GM21825 (cell line): ENCODE measurements around the gene MFGE8.
"Not testable (repeated sequence)": the region's sequence is repeated elsewhere in the genome, so short reads cannot be mapped to it uniquely, and the experiment has no call there.

Source experiments
- ATAC-seq: cut with Tn5 transposase; IDR thresholded peaks from one replicate; pipeline ENCODE4 v1.9.1; 2021; ENCODE audit warnings: mild to moderate bottlenecking, moderate library complexity; ENCODE audit not compliant: unreplicated experiment

Gene MFGE8

GRCh38 chr15:88913017-88913849, at the start of gene MFGE8:
Gene MFGE8 (minus strand): TSS chr15:88913379. CDS start chr15:88913319, 60 bp downstream.
- peak; percentile 80 for ATAC-seq

DNA sequence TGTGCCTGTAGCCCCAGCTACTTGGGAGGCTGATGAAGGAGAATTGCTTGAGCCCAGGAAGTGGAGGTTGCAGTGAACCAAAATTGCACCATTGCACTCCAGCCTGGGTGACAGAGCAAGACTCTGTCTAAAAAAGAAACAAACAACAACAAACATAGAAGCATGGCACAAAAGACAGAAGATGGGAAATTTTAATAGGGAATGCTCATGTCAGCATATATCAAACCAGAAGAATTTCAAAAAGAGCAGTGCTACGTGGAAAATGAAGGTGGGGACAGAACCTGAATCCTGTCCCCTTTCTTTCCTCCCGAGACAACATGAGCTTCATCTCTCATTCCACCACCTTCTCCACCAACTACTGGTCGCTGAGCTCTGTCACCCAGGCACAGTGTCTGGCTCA, 46.3 kb upstream of the MFGE8 start:
- no peak for ATAC-seq

DNA sequence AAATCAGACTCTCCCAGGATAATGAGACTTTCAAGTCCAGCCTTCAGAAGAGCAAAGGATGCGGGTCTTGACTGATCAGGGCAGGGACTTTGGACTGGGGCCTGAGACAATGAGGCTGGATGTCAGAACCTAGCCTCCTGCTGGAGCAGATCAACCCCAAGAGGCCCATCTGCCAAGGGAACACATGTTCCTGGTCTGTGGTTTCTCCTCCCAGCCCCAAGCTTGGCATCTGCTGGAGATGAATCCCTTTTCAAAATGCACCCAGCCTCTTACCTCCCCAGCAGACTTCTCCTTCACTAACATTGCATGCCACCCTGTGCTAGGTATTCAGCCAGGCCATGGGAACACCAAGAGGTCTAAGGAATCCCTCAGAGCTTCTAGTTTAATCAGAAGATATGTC, 43.7 kb upstream of the MFGE8 start:
- ATAC-seq: no peak

DNA sequence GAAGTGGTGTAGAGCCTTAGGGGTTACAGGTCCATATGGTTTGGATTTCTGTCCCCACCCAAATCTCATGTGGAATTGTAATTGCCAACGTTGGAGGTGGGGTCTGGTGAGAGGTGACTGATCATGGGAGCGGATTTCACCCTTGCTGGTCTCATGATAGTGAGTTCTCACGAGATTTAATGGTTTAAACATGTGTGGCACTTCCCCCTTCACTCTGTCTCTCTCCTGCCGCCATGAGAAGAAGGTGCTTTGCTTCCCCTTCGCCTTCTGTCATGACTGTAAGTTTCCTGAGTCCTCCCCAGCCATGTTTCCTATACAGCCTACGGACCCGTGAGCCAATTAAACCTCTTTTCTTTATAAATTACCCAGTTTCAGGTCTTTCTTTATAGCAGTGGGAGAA, 43.1 kb upstream of the MFGE8 start:
- no peak for ATAC-seq

- no peak for ATAC-seq
Observed at GRCh38 chr15:88954431-88955277, 41.5 kb upstream of the MFGE8 start.

DNA sequence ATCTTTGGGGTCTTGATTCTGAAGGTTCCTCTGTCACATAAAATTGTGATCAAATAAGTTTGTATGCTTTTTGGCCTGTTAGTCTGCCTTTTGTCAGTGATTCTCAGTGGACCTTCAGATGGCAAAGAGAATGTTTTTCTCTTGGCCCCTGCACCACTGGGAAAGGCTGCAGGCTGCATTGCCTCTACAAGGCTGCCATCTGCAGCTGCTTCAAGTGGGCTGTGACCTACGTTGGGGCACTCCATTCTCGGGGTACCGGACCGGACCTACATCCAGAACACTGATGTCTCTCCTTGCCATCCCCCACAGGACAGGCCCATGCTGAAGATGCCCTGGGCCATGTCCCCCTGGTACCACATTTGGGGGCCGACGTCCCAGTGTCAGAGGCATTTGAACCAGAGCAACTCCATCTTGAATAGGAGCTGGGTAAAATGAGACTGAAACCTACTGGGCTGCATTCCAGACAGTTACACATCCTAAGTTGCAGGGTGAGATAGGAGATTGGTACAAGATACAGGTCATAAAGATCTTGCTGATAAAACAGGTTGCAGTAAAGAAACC, 37.5 kb upstream of the MFGE8 start:
- ATAC-seq: no peak

DNA sequence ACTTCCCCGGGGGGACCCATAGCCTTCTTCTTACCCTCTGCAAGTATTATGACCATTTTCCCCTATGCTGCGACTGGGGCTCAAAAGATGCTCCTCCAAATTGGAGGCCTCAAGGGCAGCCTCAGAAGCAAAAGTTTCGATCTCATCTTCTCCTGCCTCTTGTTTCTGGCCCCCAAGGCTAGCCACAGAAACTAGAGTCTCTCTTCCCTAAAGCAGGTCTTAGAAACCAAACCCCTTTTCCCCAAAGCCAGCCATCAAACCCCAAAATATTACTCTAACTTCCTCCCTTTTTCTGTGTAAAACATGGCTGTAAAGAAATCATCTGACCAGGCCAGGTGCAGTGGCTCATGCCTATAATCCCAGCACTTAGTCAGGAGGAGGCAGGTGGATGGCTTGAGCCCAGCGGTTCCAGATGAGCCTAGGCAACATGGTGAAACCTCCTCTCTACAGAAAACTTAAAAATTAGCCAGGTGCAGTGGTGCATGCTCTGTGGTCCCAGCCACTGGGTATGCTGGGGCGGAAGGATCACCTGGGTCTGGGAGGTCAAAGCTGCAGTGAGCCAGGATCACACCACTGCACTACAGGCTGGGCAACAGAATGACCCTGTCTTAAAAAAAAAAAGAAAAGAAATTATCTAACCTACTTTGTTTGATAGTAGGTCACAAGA, 36.7 kb upstream of the MFGE8 start:
- no peak for ATAC-seq

DNA sequence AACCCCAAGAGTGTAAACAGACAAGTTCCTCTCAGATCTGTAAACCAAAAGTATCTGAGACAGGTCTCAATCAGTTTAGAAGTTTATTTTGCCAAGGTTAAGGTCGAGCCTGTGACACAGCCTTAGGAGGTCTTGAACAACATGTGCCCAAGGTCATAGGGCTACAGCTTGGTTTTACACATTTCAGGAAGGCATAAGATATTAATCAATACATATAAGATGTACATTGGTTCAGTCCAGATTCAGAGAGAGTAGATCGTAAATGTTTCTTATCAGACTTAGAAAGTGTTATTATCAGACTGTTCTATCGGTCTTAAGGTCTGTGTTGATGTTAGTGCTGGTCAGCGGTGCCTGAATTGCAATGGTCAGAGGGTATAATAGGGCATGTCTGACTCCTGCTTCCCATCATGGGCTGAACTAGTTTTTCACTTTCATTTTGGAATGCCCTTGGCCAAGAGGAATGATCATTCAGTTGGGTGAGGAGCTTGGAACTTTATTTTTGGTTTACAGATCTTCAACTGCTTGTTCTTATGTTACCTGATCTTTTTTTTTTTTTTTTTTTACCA, 27.0 kb upstream of the MFGE8 start:
- no peak for ATAC-seq

- ATAC-seq: no peak
Observed at GRCh38 chr15:88939486-88939806, 26.3 kb upstream of the MFGE8 start.

- ATAC-seq: no peak
Observed at GRCh38 chr15:88938802-88939485, 25.8 kb upstream of the MFGE8 start.

- ATAC-seq: not testable (repeated sequence)
Observed at GRCh38 chr15:88934449-88934848, 21.3 kb upstream of the MFGE8 start.

- no peak for ATAC-seq
Observed at GRCh38 chr15:88932875-88933330, 19.7 kb upstream of the MFGE8 start.

DNA sequence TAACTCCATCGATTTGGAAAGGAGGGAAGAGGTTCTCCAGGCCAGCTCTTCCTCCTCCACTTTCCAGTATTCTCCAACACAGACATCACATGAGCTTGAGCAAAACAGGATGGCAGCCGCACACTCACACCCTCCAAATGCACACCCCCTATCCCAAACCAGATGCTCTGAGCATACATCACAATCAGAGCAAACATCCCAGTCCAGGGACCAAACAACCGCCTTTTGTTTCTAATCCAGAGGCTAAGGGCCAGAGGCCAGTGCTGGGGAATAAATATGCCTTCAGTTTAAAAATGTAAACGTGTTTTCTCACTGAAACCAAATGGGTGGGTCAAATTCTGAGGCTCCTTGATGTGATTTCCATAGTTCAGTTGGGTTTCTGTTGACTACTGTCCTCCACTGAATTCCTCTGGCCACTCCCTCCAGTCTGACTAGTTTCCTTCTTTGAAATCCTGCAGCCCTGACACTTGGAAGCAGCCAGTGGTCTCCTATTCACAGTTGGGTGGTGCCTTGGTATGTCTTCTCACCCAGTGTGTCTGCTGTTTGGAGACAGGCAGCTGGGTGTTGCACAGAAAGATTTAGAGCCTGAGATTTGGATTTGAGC, 19.2 kb upstream of the MFGE8 start:
- no peak for ATAC-seq

- ATAC-seq: no peak
Observed at GRCh38 chr15:88930579-88930978, 17.4 kb upstream of the MFGE8 start.

DNA sequence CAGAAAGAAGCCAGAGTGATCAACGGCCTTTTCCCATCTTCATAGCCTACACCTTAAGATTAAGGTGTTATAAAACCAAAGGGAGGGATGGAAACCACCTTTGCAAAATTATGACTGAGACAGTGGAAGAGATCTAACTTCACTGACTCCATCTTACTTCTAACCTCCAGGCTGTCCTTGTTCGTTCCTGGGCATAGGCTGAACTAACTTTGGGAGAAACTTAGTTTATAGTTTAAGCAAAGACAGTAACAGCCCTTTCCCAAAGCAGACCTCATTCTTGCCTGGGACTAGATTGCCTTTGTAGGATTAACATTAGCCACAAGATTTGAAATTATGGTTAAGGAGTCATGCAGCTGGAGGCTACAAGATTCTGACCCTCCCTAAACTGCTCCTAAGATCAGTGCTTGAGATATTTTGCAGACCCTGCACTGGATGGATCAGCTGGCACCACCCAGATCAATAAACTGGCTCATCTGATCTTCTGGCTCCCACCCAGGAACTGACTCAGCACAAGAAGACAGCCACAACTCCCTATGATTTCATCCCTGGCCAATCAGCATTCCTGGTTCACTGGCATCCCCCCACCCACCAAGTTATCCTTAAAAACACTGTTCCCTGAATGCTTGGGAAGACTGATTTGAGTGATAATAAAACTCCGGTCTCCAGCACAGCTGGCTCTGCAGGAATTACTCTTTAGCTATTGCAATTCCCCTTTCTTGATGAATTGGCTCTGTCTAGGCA, 16.3 kb upstream of the MFGE8 start:
- not testable (repeated sequence) for ATAC-seq

DNA sequence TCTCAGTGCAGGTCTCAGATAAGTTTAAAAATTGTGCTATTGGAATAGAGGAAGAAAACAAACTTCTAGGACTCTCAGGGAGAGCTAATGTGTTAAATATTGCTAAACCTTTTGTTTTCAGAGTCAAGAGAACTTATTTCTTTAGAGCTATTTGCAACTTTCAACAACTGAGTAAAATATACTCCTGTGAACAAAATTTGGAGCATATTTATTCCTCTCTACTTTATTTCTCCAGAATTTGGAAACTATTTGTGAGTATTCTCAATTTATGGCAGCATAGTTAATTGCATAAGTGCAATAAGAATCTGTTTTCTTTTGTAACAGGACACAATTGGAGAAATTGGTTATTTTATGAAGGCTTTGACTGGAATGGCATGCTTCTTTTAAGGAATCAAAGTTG, 15.0 kb upstream of the MFGE8 start:
- not testable (repeated sequence) for ATAC-seq

DNA sequence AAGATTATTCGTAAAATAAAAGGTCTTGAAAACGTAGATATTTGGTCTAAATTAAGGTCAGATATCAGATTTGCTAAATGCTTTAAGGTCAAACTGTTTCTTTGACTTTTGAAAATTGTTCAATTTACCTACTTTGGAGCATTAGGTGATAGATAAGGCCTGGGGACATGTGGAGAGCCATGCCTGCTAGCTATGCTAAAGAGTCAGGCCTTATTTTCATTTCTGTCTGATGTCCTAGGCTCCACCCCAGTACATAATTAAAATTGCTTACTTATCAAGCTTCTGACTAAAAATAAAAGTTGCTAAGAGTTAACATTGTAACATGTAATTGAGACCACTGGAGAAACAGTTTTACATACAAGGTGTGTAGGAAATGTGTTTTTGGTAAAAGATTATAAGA, 12.5 kb upstream of the MFGE8 start:
- ATAC-seq: not testable (repeated sequence)

DNA sequence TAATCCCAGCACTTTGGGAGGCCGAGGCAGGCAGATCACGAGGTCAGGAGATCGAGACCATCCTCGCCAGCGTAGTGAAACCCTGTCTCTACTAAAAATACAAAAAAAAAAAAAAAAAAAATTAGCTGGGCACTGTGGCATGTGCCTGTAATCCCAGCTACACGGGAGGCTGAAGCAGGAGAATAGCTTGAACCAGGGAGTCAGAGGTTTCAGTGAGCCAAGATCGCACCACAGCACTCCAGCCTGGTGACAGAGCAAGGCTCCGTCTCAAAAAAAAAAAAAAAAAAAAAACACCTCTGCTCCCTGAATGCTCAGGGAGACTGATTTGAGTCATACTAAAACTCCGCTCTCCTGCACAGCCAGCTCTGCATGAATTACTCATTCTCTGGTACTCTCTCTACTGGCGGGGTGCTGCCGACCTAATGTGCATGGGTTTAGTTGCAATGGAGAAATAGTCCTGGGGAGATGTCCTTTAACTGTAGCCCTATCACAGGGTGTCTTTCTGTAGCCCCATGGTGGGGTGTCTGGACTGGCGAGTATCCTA, 7.8 kb upstream of the MFGE8 start:
- peak; percentile 46 for ATAC-seq
